Immature natural killer cell (primary cell): ENCODE results near the gene BACH2. TPM values are rescaled to one million over a fixed set of nuclear protein-coding genes. Genes with fewer than 3 reads are reported as not detected.
A peak's percentile ranks its signal among the peaks of the same experiment; 100 is the strongest.

Experiments used
- DNase-seq, 3 donors: peaks; one replicate each; pipeline ENCODE4 v3.0.0; 2022; ENCODE audit warnings: mixed read lengths in 1 of 3
- H3K27ac Mint-ChIP-seq, 6 donors: one replicate each; pipeline ENCODE4 v1.8.0; 2020; ENCODE audit warnings: mixed read lengths in 6 of 6, mild to moderate bottlenecking in 5 of 6, inconsistent platforms in 4 of 6, moderate library complexity in 3 of 6
- H3K27me3 Mint-ChIP-seq, 3 donors: one replicate each; pipeline ENCODE4 v1.8.0; 2020 to 2021; ENCODE audit warnings: low read depth in 3 of 3, mild to moderate bottlenecking in 3 of 3, mixed read lengths in 3 of 3, moderate library complexity in 3 of 3, inconsistent platforms in 1 of 3
- H3K36me3 Mint-ChIP-seq, 3 donors: one replicate each; pipeline ENCODE4 v1.8.0; 2020; ENCODE audit warnings: mixed read lengths in 3 of 3, inconsistent platforms in 2 of 3, mild to moderate bottlenecking in 2 of 3
- H3K4me1 Mint-ChIP-seq, 2 donors: one replicate each; pipeline ENCODE4 v1.8.0; 2020; ENCODE audit warnings: inconsistent platforms in 2 of 2, mild to moderate bottlenecking in 2 of 2, mixed read lengths in 2 of 2, moderate library complexity in 1 of 2
- H3K4me3 Mint-ChIP-seq, 5 donors: one replicate each; pipeline ENCODE4 v1.8.0; 2020; ENCODE audit warnings: mild to moderate bottlenecking in 5 of 5, mixed read lengths in 5 of 5, inconsistent platforms in 3 of 5, moderate library complexity in 3 of 5
- H3K9me3 Mint-ChIP-seq, 6 donors: one replicate each; pipeline ENCODE4 v1.8.0; 2020; ENCODE audit warnings: mild to moderate bottlenecking in 6 of 6, mixed read lengths in 6 of 6, inconsistent platforms in 4 of 6, moderate library complexity in 3 of 6
- polyA plus RNA-seq, 3 donors: library from polyadenylated mRNA; unstranded; fragments of 300-500 nt; fragmentation: Illumina TruSeq; gene quantifications; one replicate each; pipeline ENCODE4 v1.2.3, GENCODE V29; 2021

Gene BACH2
- polyA plus RNA-seq, 3 donors from 2014 or later: 2.3 to 8.1 (median 8.0) TPM

DNA sequence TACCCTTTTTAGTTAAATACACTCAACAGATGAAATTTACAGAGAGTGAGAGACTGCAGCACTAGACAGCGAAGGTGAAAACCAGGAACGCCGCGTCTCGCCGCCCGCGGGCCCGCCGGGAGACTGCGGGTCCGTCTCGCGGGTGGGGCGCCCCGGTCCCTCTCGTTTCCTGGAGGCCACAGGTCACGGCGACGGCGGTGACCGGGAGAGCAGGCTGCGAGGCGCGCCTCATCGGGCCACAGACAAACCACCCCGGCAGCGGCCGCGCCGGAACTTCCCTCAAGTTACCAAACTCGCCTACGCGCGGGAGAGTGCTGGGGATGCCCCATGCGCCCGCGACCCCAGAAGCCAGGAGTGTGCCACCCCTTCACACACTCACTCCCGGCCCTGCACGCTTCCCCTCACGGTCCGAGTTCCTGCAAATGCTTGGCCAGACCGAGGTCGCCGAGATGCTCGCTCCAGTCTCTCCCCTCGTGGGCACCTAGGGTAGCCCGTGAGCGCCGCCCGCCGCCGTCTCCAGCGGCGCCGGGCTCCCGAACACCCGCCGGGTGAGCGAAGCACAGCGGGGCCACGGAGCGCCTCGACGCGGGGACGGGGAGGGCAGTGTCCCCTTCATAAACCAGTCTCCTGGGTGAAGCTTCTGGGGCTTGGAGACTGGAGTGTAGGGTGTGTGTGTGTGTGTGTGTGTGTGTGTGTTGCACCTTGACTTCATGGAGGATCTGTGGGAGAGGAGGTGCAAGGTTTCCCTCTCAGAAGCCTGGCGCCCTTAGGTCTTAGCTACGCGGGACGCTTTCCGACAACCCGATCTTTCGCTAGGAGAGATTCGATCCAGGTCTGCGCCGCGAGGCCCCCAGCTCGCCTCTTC is 1.4 kb downstream of the BACH2 start:
- Mint-ChIP-seq H3K9me3 (no peaks in the 10 kb centered on the region), H3K4me1 (peaks cover 9 to 15% of the 10 kb centered on the region in 2 donors), H3K4me3 (peak overlapping the region; percentile 81 to 87 (median 83)), H3K36me3 (peaks cover 0 to 7% (median 0%) of the 10 kb centered on the region in 3 donors), H3K27ac (peak overlapping the region; percentile 62 to 90 (median 82)), H3K27me3 (peaks cover 17 to 42% (median 25%) of the 10 kb centered on the region in 3 donors)
- DNase-seq: peak; percentile 74 to 84 (median 84)

DNA sequence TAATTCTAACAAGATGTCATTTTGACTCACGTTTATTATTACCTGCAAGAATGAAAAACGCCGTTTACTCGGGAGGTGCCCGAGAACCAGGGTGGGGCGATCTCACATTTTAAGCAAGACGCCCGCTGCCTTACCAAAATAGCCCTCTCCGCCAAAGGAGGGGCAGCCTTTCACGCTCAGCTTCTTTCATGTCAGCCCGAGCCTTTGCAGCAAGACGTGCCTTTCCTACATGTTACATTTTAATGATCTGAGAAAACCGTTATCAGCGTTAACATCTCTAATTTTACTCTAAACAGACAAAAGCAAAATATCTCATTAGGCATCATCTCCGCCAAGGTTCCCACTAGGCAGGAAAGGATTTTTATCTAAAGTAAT is 2.0 kb downstream of the BACH2 start:
- peak overlapping the region; percentile 62 to 90 (median 81) for H3K27ac Mint-ChIP-seq
- no peak for DNase-seq
- peak overlapping the region; percentile 81 to 87 (median 83) for H3K4me3 Mint-ChIP-seq
- peaks cover 17 to 41% (median 21%) of the 10 kb centered on the region in 3 donors for H3K27me3 Mint-ChIP-seq
- H3K36me3 Mint-ChIP-seq: peaks cover 0 to 7% (median 0%) of the 10 kb centered on the region in 3 donors
- no peaks in the 10 kb centered on the region for H3K9me3 Mint-ChIP-seq
- peaks cover 9 to 15% of the 10 kb centered on the region in 2 donors for H3K4me1 Mint-ChIP-seq

- H3K36me3 Mint-ChIP-seq: peaks cover 0 to 7% (median 0%) of the 10 kb centered on the region in 3 donors
- peak overlapping the region; percentile 81 to 87 (median 83) for H3K4me3 Mint-ChIP-seq
- no peaks in the 10 kb centered on the region for H3K9me3 Mint-ChIP-seq
- peak overlapping the region in 5 of 6 donors; percentile 70 to 90 (median 82) for H3K27ac Mint-ChIP-seq
- peaks cover 17 to 41% (median 21%) of the 10 kb centered on the region in 3 donors for H3K27me3 Mint-ChIP-seq
- no peak for DNase-seq
- peaks cover 9 to 15% of the 10 kb centered on the region in 2 donors for H3K4me1 Mint-ChIP-seq
Measured at GRCh38 chr6:90294008-90294511, 2.6 kb downstream of the BACH2 start.

GRCh38 chr6:90293319-90293953 is 3.2 kb downstream of the BACH2 start:
- H3K27ac Mint-ChIP-seq: peak overlapping the region in 4 of 6 donors; percentile 70 to 90 (median 82)
- peaks cover 17 to 42% (median 21%) of the 10 kb centered on the region in 3 donors for H3K27me3 Mint-ChIP-seq
- peaks cover 0 to 7% (median 0%) of the 10 kb centered on the region in 3 donors for H3K36me3 Mint-ChIP-seq
- no peak for DNase-seq
- H3K4me1 Mint-ChIP-seq: peaks cover 9 to 15% of the 10 kb centered on the region in 2 donors
- no peaks in the 10 kb centered on the region for H3K9me3 Mint-ChIP-seq
- H3K4me3 Mint-ChIP-seq: peak overlapping the region in 3 of 5 donors; percentile 83 to 87 (median 85)

- Mint-ChIP-seq H3K9me3 (peaks cover 0 to 5% (median 2%) of the 10 kb centered on the region in 6 donors), H3K27me3 (peaks cover 12 to 37% (median 21%) of the 10 kb centered on the region in 3 donors), H3K36me3 (peaks cover 0 to 10% (median 0%) of the 10 kb centered on the region in 3 donors), H3K4me1 (peaks cover 13 to 31% of the 10 kb centered on the region in 2 donors), H3K27ac (no peak overlapping the region), H3K4me3 (no peak overlapping the region)
- DNase-seq: no peak
Measured at GRCh38 chr6:90291565-90291964, 5.1 kb downstream of the BACH2 start.

- Mint-ChIP-seq H3K4me1 (peaks cover 17 to 38% of the 10 kb centered on the region in 2 donors), H3K4me3 (no peak overlapping the region), H3K36me3 (peaks cover 0 to 10% (median 0%) of the 10 kb centered on the region in 3 donors), H3K9me3 (peaks cover 0 to 5% (median 2%) of the 10 kb centered on the region in 6 donors), H3K27me3 (peaks cover 11 to 33% (median 21%) of the 10 kb centered on the region in 3 donors), H3K27ac (peak overlapping the region in 2 of 6 donors; percentile 6 to 10)
- DNase-seq: no peak
Measured at GRCh38 chr6:90290811-90291420, 5.7 kb downstream of the BACH2 start.

GRCh38 chr6:90289902-90290301 is 6.7 kb downstream of the BACH2 start:
- no peak for DNase-seq
- H3K36me3 Mint-ChIP-seq: peaks cover 0 to 10% (median 0%) of the 10 kb centered on the region in 3 donors

GRCh38 chr6:90288404-90288803 is 8.2 kb downstream of the BACH2 start:
- H3K27ac Mint-ChIP-seq: no peak overlapping the region
- peaks cover 27 to 43% of the 10 kb centered on the region in 2 donors for H3K4me1 Mint-ChIP-seq
- H3K36me3 Mint-ChIP-seq: peaks cover 0 to 10% (median 0%) of the 10 kb centered on the region in 3 donors
- peaks cover 0 to 5% (median 2%) of the 10 kb centered on the region in 6 donors for H3K9me3 Mint-ChIP-seq
- peaks cover 5 to 13% (median 12%) of the 10 kb centered on the region in 3 donors for H3K27me3 Mint-ChIP-seq
- DNase-seq: no peak
- no peak overlapping the region for H3K4me3 Mint-ChIP-seq

More at GRCh38 chr6:90289902-90290301, 6.7 kb downstream of the BACH2 start:
- Mint-ChIP-seq H3K9me3 (peaks cover 0 to 5% (median 2%) of the 10 kb centered on the region in 6 donors), H3K4me1 (peaks cover 27 to 47% of the 10 kb centered on the region in 2 donors), H3K27ac (no peak overlapping the region), H3K4me3 (no peak overlapping the region), H3K27me3 (peaks cover 2 to 23% (median 20%) of the 10 kb centered on the region in 3 donors)

DNA sequence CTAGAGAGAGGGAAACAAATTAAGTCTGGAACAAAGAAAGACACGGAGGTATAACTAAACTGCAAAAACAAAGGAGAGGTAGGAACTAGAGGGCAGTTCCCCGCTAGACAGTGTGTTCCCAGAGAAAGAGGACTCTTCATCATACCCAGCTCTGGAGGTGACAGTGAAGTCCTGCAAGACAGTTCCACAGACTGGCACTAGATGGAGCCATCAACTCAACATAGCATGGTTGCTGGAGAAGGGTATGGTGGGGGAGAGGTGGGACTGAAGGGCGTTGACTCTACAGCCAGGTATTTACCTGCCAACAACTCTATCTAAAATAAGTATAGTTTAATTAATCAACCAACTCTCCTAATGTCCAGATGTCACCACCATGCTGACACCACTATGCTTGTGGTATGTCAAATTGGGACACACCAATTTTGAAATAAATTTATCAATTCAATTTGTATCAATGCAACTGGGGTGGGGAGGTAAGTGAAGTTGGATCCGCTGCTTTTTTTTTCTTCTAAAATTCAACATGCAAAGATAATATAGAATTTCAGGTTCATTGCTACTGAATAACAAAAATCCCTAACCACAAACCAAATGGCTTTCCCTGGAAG is 9.7 kb downstream of the BACH2 start:
- Mint-ChIP-seq H3K27me3 (peaks cover 4 to 13% (median 5%) of the 10 kb centered on the region in 3 donors), H3K36me3 (peaks cover 0 to 10% (median 0%) of the 10 kb centered on the region in 3 donors), H3K9me3 (peaks cover 0 to 5% (median 2%) of the 10 kb centered on the region in 6 donors), H3K4me3 (peak overlapping the region in 3 of 5 donors; percentile 32 to 79 (median 42)), H3K27ac (peak overlapping the region in 5 of 6 donors; percentile 29 to 84 (median 79)), H3K4me1 (peaks cover 27 to 43% of the 10 kb centered on the region in 2 donors)
- peak; percentile 19 to 27 (median 26) for DNase-seq

DNA sequence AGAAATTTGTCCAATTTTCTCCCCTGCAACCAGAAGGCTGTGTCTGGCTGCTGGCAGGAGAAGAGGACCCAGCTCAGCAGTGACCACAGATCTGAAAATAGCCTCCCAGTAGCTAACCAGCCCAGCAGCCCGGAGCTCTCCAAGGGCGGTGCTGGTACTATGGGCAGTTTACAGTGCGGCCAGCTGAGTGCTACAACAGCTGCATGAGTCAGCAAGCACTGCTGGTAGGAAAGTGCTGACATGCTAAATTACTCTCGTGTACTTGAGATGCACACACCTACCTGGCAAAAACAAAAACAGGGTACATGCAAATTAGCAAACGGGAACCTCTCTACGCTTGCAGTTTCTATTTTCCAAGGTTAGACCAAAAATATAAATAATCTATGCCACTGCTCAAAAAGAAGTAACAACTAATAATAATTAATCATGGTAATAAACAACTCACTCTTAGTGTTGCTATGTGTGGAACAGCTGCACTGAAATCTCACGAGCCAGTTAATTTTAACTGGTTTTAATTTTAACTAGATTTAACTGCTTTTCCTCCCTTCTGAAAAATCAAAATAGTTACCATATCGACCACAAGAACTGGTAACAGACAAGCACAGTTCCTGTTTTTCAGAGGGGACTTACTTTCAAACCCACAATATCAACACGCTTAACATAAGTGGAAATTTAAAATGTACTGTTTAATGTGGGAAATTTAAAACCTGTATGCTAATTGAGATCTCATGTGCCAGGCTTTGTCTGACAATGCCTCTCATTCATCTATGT is 10.8 kb downstream of the BACH2 start:
- peaks cover 4 to 9% (median 5%) of the 10 kb centered on the region in 3 donors for H3K27me3 Mint-ChIP-seq
- H3K27ac Mint-ChIP-seq: peak overlapping the region; percentile 66 to 89 (median 82)
- H3K36me3 Mint-ChIP-seq: peaks cover 0 to 7% (median 0%) of the 10 kb centered on the region in 3 donors
- peaks cover 0 to 5% (median 2%) of the 10 kb centered on the region in 6 donors for H3K9me3 Mint-ChIP-seq
- peak overlapping the region; percentile 75 to 81 (median 78) for H3K4me3 Mint-ChIP-seq
- peak; percentile 46 to 55 (median 53) for DNase-seq
- peaks cover 27 to 43% of the 10 kb centered on the region in 2 donors for H3K4me1 Mint-ChIP-seq

DNA sequence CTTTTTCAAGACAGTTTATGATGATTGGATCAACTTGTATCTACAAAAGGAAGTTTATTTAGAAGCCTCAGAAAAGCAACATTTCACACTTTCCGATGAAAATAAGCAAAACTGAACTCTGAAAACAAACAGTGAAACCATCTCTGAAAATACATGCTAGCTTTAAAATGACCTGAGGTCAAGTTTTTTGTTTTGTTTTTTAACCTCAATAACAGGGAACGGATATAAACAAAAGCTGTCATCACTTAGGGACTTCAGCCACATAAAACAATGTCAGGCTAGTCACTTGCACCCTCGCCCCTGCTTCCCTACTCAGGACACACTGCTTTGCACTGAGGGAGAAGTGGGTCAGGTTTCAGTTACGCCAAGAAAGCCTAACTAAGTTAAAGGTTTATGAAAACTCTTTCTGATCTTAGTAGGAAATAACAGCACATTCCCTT is 11.6 kb downstream of the BACH2 start:
- Mint-ChIP-seq H3K36me3 (peaks cover 0 to 2% (median 0%) of the 10 kb centered on the region in 3 donors), H3K27ac (peak overlapping the region; percentile 66 to 89 (median 82)), H3K4me1 (peaks cover 27 to 43% of the 10 kb centered on the region in 2 donors), H3K9me3 (peaks cover 0 to 5% (median 2%) of the 10 kb centered on the region in 6 donors), H3K27me3 (peaks cover 3 to 5% (median 4%) of the 10 kb centered on the region in 3 donors), H3K4me3 (peak overlapping the region; percentile 75 to 81 (median 78))
- DNase-seq: peak; percentile 49 to 61 (median 57)
